ENCODE data around the gene TRIO.

TRIO gene

GRCh38 chr5:14440582-14441431 is 297.7 kb downstream of the TRIO start (continued):
- TF ChIP-seq REST (tag by site-specific recombination; IDR thresholded peaks at IDR 0.05) (no peak), ZNF341 (tag by site-specific recombination; IDR thresholded peaks at IDR 0.05; ENCODE audit: low read depth) (0 out of 2 replicates have a peak, but pooled peaks have one; percentile 17), ZNF426 (tag by site-specific recombination; IDR thresholded peaks at IDR 0.05) (no peak), ZSCAN5A (tag by site-specific recombination; IDR thresholded peaks at IDR 0.05) (no peak), ZNF391 (tag by site-specific recombination; IDR thresholded peaks at IDR 0.05; ENCODE audit: borderline replicate concordance, low read depth) (no peak), ZNF610 (tag by site-specific recombination; IDR thresholded peaks at IDR 0.05; ENCODE audit: borderline replicate concordance) (0 out of 2 replicates have a peak, but pooled peaks have one; percentile 57), TSHZ1 (tag by site-specific recombination; IDR thresholded peaks at IDR 0.05; ENCODE audit: borderline replicate concordance) (no peak), ZNF174 (tag by site-specific recombination; IDR thresholded peaks at IDR 0.05) (no peak), ZNF239 (tag by site-specific recombination; IDR thresholded peaks at IDR 0.05) (no peak), PRDM1 (tag by site-specific recombination; IDR thresholded peaks at IDR 0.05) (peak; percentile 75)

- CTCF ChIA-PET = interaction anchor here (0.6 to 0.7 kb wide), 3 partner anchors 10 to 291 kb away, joined by 3 read pairs; no protein-coding TSS in a partner anchor
- no peak for TF ChIP-seq ZNF707 (tag by site-specific recombination; IDR thresholded peaks at IDR 0.05)
- no peak for TF ChIP-seq PRDM6 (tag by site-specific recombination; IDR thresholded peaks at IDR 0.05)
- TF ChIP-seq ZBTB10 (tag by site-specific recombination; IDR thresholded peaks at IDR 0.05) = no peak
- no peak for TF ChIP-seq KLF16 (tag by site-specific recombination; IDR thresholded peaks at IDR 0.05)
- no peak for TF ChIP-seq ZNF121 (tag by site-specific recombination; IDR thresholded peaks at IDR 0.05)
- no peak for TF ChIP-seq ZSCAN30 (tag by site-specific recombination; IDR thresholded peaks at IDR 0.05)
- TF ChIP-seq ZNF292 (tag by site-specific recombination; IDR thresholded peaks at IDR 0.05; ENCODE audit: borderline replicate concordance, low read depth) = no peak
- TF ChIP-seq ZSCAN5A (tag by site-specific recombination; IDR thresholded peaks at IDR 0.05) = no peak
Measured at GRCh38 chr5:14441641-14442040, 298.5 kb downstream of the TRIO start.

More at GRCh38 chr5:14441641-14442040, 298.5 kb downstream of the TRIO start:
- peaks cover 37% of the 10 kb centered on the region for H3K4me1 ChIP-seq (ENCODE audit: control insufficient read depth, insufficient read depth, low read length)
- no peaks in the 10 kb centered on the region for H3K9me3 ChIP-seq (ENCODE audit: control insufficient read depth, insufficient read depth, low read depth, low read length)
- H3K36me3 ChIP-seq (ENCODE audit: control insufficient read depth in 2 of 2, insufficient read depth in 1 of 2, low read length in 2 of 2) = peaks cover 0 to 5% of the 10 kb centered on the region in 2 experiments; a peak in 1 of 3 replicates
- H3K4me3 ChIP-seq (ENCODE audit: low read depth, low read length) = no peak overlapping the region
- POLR2A ChIA-PET = no interaction called here
- no peak overlapping the region for H3K27ac ChIP-seq (ENCODE audit: extremely low read depth, low read depth, low read length)
